Measurements from ENCODE around the gene FCHSD2. TPM values are rescaled to one million over a fixed set of nuclear protein-coding genes. Genes with fewer than 3 reads are reported as not detected.

The FCHSD2 gene
- polyA plus RNA-seq, 4 donors = 2.0 to 25.1 (median 7.9) TPM

DNA sequence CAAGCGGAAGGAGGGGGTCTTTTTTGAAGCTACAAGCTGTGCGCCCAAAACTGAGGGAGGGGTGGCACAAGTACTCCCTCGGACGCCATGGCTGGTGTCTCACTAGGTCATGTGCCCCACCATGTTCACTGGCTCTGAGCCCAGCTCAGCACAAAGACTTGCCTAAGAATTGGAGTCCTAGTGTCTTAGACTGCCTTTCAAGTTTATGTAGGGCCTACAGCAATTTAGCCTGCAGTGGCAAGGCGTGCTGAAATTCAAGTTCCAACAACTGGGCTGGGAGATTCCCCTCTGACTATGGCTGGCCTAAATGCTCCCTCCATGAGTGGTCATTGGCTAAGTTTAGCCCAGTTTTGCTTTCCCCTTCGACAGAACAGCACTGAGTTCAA lies 27.3 kb downstream of the FCHSD2 start:
- WGBS, 3 donors = 95 to 99% (median 97%) methylated on average over 6 of the region's 6 CpGs

DNA sequence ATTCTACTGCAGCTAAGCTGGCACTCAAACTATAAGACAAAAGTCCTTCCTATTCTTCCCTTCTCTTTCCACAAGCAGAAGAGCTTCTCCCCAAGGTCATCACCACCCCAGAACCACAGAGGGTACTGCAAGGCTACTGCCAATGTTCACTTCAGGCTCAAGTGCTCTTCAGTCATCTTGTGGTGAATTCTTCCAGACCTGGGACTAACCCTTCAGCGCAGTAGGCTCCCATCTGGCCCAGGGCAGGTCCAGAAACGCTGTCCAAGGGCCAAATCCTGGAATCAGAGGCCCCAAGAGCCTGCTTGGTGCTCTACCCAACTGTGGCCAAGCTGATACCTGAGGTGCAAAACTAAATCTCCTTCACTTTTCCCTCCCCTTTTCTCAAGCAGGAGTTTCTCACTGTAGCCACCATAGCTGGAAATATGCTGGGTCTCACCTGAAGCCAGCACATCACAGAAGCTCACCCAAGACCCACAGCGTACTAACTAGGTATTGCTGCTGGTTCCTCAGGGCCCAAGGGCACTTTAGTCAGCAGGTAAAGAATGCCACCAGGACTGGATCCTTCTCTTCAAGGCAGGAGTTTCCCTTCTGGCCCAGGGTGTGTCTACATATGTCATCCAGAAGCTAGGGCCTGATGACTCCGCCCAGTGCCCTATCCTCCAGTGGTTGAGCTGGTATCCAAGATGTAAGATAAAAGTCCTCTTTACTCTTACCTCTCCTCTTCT lies 27.8 kb downstream of the FCHSD2 start:
- H3K27ac ChIP-seq (ENCODE audit: low read depth in 1 of 3, low read length in 2 of 3) = no peak overlapping the region
- H3K9me3 ChIP-seq (ENCODE audit: control insufficient read depth in 2 of 2, insufficient read depth in 1 of 2, low read depth in 1 of 2, low read length in 1 of 2) = peaks cover 0 to 18% of the 10 kb centered on the region in 2 donors
- H3K27me3 ChIP-seq (ENCODE audit: control insufficient read depth in 3 of 3, insufficient read depth in 3 of 3, low read length in 3 of 3) = no peaks in the 10 kb centered on the region
- DNase-seq (no peak), FAIRE-seq (no peak)
- H3K4me3 ChIP-seq (ENCODE audit: low read depth in 1 of 3, low read length in 3 of 3) = no peak overlapping the region
- WGBS, 3 donors = 84 to 99% (median 93%) methylated on average over 4 of the region's 4 CpGs
- H3K36me3 ChIP-seq (ENCODE audit: control insufficient read depth in 3 of 3, insufficient read depth in 2 of 3, low read depth in 1 of 3, low read length in 3 of 3) = peaks cover 0 to 28% (median 0%) of the 10 kb centered on the region in 3 donors
- no peaks in the 10 kb centered on the region for H3K4me1 ChIP-seq (ENCODE audit: control insufficient read depth in 3 of 3, insufficient read depth in 2 of 3, low read depth in 1 of 3, low read length in 2 of 3)

More for the DNA sequence above, 27.3 kb downstream of the FCHSD2 start:
- DNase-seq (no peak), FAIRE-seq (no peak)
- no peak overlapping the region for H3K4me3 ChIP-seq (ENCODE audit: low read depth in 1 of 3, low read length in 3 of 3)
- H3K9me3 ChIP-seq (ENCODE audit: control insufficient read depth in 2 of 2, insufficient read depth in 1 of 2, low read depth in 1 of 2, low read length in 1 of 2) = peaks cover 0 to 16% of the 10 kb centered on the region in 2 donors
- peaks cover 0 to 28% (median 0%) of the 10 kb centered on the region in 3 donors for H3K36me3 ChIP-seq (ENCODE audit: control insufficient read depth in 3 of 3, insufficient read depth in 2 of 3, low read depth in 1 of 3, low read length in 3 of 3)
- H3K27ac ChIP-seq (ENCODE audit: low read depth in 1 of 3, low read length in 2 of 3) = no peak overlapping the region
- H3K27me3 ChIP-seq (ENCODE audit: control insufficient read depth in 3 of 3, insufficient read depth in 3 of 3, low read length in 3 of 3) = no peaks in the 10 kb centered on the region
- no peaks in the 10 kb centered on the region for H3K4me1 ChIP-seq (ENCODE audit: control insufficient read depth in 3 of 3, insufficient read depth in 2 of 3, low read depth in 1 of 3, low read length in 2 of 3)

DNA sequence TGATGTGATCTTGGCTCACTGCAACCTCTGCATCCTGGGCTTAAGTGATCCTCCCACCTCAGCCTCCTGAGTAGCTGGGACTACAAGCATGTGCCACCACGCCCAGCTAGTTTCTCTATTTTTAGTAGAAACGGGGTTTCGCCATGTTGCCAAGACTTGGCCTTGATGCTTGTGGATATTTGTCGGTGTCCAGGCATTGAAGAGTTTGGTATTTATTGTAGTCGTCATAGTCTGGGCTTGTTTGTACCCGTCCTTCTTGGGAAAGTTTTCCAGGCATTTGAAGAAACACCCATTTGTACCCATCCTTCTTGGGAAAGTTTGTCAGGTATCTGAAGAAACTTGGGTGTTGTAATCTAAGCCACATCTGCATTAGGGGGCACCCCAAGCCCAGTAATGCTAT lies 28.7 kb downstream of the FCHSD2 start:
- Histone ChIP-seq H3K27ac (ENCODE audit: low read depth in 1 of 3, low read length in 2 of 3) (no peak overlapping the region), H3K36me3 (ENCODE audit: control insufficient read depth in 3 of 3, insufficient read depth in 2 of 3, low read depth in 1 of 3, low read length in 3 of 3) (peaks cover 0 to 26% (median 0%) of the 10 kb centered on the region in 3 donors), H3K27me3 (ENCODE audit: control insufficient read depth in 3 of 3, insufficient read depth in 3 of 3, low read length in 3 of 3) (no peaks in the 10 kb centered on the region), H3K4me3 (ENCODE audit: low read depth in 1 of 3, low read length in 3 of 3) (no peak overlapping the region), H3K4me1 (ENCODE audit: control insufficient read depth in 3 of 3, insufficient read depth in 2 of 3, low read depth in 1 of 3, low read length in 2 of 3) (no peaks in the 10 kb centered on the region), H3K9me3 (ENCODE audit: control insufficient read depth in 2 of 2, insufficient read depth in 1 of 2, low read depth in 1 of 2, low read length in 1 of 2) (peaks cover 0 to 18% of the 10 kb centered on the region in 2 donors)
- FAIRE-seq (no peak), DNase-seq (no peak)
- 96 to 99% (median 97%) methylated on average over 6 of the region's 6 CpGs for WGBS, 3 donors

DNA sequence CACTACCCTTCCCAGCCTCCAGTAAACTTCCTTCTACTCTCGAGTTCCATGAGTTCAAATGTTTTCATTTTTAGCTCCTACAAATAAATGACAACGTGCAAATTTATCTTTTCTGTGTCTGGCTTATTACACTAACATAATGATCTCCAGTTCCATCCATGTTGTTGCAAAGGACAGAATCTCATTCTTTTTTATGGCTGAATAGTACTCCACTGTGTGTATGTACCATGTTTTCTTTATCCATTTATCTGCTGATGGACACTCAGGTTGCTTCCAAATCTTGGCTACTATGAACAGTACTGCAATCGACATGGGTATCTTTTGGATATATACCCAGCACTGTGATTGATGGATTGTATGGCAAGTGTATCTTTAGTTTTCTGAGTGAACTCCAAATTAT lies 34.5 kb downstream of the FCHSD2 start:
- Histone ChIP-seq H3K4me3 (ENCODE audit: low read depth in 1 of 3, low read length in 3 of 3) (no peak overlapping the region), H3K36me3 (ENCODE audit: control insufficient read depth in 3 of 3, insufficient read depth in 2 of 3, low read depth in 1 of 3, low read length in 3 of 3) (peaks cover 0 to 5% (median 0%) of the 10 kb centered on the region in 3 donors), H3K9me3 (ENCODE audit: control insufficient read depth in 2 of 2, insufficient read depth in 1 of 2, low read depth in 1 of 2, low read length in 1 of 2) (peaks cover 0 to 5% of the 10 kb centered on the region in 2 donors), H3K4me1 (ENCODE audit: control insufficient read depth in 3 of 3, insufficient read depth in 2 of 3, low read depth in 1 of 3, low read length in 2 of 3) (no peaks in the 10 kb centered on the region), H3K27me3 (ENCODE audit: control insufficient read depth in 3 of 3, insufficient read depth in 3 of 3, low read length in 3 of 3) (no peaks in the 10 kb centered on the region), H3K27ac (ENCODE audit: low read depth in 1 of 3, low read length in 2 of 3) (no peak overlapping the region)
- DNase-seq (no peak), FAIRE-seq (no peak)
- 96% methylated on average over 3 of the region's 3 CpGs for WGBS, 3 donors

DNA sequence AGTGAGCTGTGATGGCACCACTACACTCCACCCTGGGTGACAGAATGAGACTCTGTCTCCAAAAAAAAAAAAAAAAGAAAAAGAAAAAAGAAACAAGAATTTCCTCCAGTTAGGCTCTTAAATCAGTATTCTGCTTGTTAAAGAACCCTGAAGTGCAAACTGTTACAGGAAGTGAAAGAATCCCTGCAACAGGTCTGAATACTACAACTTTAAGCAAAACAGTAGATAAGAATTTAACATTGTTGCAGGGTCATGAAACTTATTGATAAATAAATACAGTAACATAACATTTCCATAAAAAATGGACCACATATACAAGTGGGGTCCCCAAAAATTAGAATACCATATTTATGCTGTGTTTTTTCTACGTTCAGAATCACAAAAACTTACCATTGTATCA lies 35.8 kb downstream of the FCHSD2 start:
- Histone ChIP-seq H3K4me3 (ENCODE audit: low read depth in 1 of 3, low read length in 3 of 3) (no peak overlapping the region), H3K27me3 (ENCODE audit: control insufficient read depth in 3 of 3, insufficient read depth in 3 of 3, low read length in 3 of 3) (no peaks in the 10 kb centered on the region), H3K4me1 (ENCODE audit: control insufficient read depth in 3 of 3, insufficient read depth in 2 of 3, low read depth in 1 of 3, low read length in 2 of 3) (no peaks in the 10 kb centered on the region), H3K9me3 (ENCODE audit: control insufficient read depth in 2 of 2, insufficient read depth in 1 of 2, low read depth in 1 of 2, low read length in 1 of 2) (peaks cover 0 to 7% of the 10 kb centered on the region in 2 donors), H3K27ac (ENCODE audit: low read depth in 1 of 3, low read length in 2 of 3) (no peak overlapping the region), H3K36me3 (ENCODE audit: control insufficient read depth in 3 of 3, insufficient read depth in 2 of 3, low read depth in 1 of 3, low read length in 3 of 3) (peaks cover 0 to 5% (median 0%) of the 10 kb centered on the region in 3 donors)
- DNase-seq = no peak
- WGBS, 3 donors = 98 to 100% (median 99%) methylated on average over 1 of the region's 1 CpG
- FAIRE-seq = no peak

DNA sequence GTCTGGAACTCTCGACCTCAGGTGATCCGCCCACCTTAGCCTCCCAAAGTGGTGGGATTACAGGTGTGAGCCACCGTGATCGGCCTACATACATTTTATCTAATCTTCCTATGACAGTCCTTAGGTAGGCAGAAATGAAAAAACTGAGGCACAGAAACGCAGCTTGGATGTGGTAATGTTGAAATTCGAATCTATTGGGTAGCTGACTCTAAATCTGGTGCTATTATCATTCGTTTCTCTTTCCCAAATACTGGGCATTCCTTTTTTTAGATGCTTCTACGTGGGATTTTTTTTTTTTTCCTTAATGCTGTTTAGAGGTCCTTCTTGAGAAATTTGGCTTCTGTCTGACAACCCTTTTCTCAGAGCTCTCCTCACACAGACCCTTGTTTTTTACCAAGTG lies 41.5 kb downstream of the FCHSD2 start:
- no peak overlapping the region for H3K4me3 ChIP-seq (ENCODE audit: low read depth in 1 of 3, low read length in 3 of 3)
- FAIRE-seq = no peak
- WGBS, 3 donors = 92 to 95% (median 95%) methylated on average over 8 of the region's 8 CpGs
- H3K36me3 ChIP-seq (ENCODE audit: control insufficient read depth in 3 of 3, insufficient read depth in 2 of 3, low read depth in 1 of 3, low read length in 3 of 3) = peaks cover 0 to 7% (median 3%) of the 10 kb centered on the region in 3 donors
- H3K4me1 ChIP-seq (ENCODE audit: control insufficient read depth in 3 of 3, insufficient read depth in 2 of 3, low read depth in 1 of 3, low read length in 2 of 3) = no peaks in the 10 kb centered on the region
- H3K9me3 ChIP-seq (ENCODE audit: control insufficient read depth in 2 of 2, insufficient read depth in 1 of 2, low read depth in 1 of 2, low read length in 1 of 2) = peaks cover 0 to 3% of the 10 kb centered on the region in 2 donors
- H3K27ac ChIP-seq (ENCODE audit: low read depth in 1 of 3, low read length in 2 of 3) = no peak overlapping the region
- DNase-seq = no peak
- H3K27me3 ChIP-seq (ENCODE audit: control insufficient read depth in 3 of 3, insufficient read depth in 3 of 3, low read length in 3 of 3) = no peaks in the 10 kb centered on the region

DNA sequence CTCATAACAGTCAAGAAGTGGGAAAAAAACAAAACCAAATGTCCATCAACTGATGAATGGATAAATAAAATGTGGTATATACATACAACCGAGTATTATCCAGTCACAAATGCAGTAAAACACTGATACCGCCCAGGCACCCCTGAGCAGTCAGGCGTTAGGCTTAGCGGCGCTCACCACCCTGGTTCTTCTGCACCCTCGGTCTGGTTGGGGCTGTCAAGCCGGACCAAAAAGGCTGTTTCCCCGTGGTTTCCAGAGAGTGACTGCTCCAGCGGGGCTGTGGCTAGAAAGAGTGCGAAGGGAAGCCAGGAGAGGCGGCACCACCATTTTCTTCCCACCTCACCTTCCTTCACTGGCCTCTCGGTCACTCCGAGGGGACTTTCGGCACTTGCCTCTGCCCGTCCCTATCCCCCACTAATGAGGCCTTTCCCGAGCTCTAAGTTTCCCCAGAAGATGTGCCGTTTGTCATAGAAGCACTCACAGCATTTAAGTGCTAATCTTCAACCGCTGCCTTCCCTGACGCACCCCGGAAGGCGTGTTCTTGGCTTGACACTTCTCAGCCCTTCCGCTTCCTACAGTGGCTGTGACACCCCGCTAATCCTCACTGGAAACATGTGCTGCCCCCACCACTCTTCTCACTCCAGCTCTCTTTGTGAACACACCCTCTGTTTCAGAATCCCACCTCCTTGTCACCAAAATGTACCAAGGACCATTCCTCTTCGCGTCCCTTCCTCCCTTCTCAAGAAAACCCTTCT lies 42.4 kb downstream of the FCHSD2 start:
- no peaks in the 10 kb centered on the region for H3K4me1 ChIP-seq (ENCODE audit: control insufficient read depth in 3 of 3, insufficient read depth in 2 of 3, low read depth in 1 of 3, low read length in 2 of 3)
- H3K9me3 ChIP-seq (ENCODE audit: control insufficient read depth in 2 of 2, insufficient read depth in 1 of 2, low read depth in 1 of 2, low read length in 1 of 2) = peaks cover 0 to 3% of the 10 kb centered on the region in 2 donors
- no peak overlapping the region for H3K27ac ChIP-seq (ENCODE audit: low read depth in 1 of 3, low read length in 2 of 3)
- no peak for DNase-seq
- 94 to 96% (median 95%) methylated on average over 25 of the region's 25 CpGs for WGBS, 3 donors
- no peak for FAIRE-seq
- peaks cover 0 to 7% (median 3%) of the 10 kb centered on the region in 3 donors for H3K36me3 ChIP-seq (ENCODE audit: control insufficient read depth in 3 of 3, insufficient read depth in 2 of 3, low read depth in 1 of 3, low read length in 3 of 3)
- no peak overlapping the region for H3K4me3 ChIP-seq (ENCODE audit: low read depth in 1 of 3, low read length in 3 of 3)
- no peaks in the 10 kb centered on the region for H3K27me3 ChIP-seq (ENCODE audit: control insufficient read depth in 3 of 3, insufficient read depth in 3 of 3, low read length in 3 of 3)

DNA sequence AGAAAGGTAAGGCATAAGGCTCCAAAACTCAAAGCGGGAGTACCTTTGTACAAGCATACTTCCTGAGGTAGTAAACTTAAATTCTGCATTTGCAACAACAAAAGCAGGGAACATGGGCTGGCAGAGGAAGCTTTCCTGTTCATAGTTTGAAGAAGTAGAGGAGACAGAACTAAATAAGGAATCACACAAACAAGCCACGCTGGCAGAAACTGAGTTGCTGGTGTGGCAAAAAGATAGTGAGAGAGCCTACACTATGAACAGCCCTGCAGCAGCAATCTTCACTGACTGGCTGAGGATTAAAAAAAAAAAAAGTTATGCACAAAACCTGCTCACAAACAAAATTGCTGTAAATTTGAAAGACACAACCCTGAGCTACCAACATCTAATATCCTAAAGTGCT lies 46.5 kb downstream of the FCHSD2 start:
- Histone ChIP-seq H3K36me3 (ENCODE audit: control insufficient read depth in 3 of 3, insufficient read depth in 2 of 3, low read depth in 1 of 3, low read length in 3 of 3) (peaks cover 0 to 8% (median 3%) of the 10 kb centered on the region in 3 donors), H3K27ac (ENCODE audit: low read depth in 1 of 3, low read length in 2 of 3) (no peak overlapping the region), H3K9me3 (ENCODE audit: control insufficient read depth in 2 of 2, insufficient read depth in 1 of 2, low read depth in 1 of 2, low read length in 1 of 2) (no peaks in the 10 kb centered on the region), H3K27me3 (ENCODE audit: control insufficient read depth in 3 of 3, insufficient read depth in 3 of 3, low read length in 3 of 3) (no peaks in the 10 kb centered on the region), H3K4me3 (ENCODE audit: low read depth in 1 of 3, low read length in 3 of 3) (no peak overlapping the region), H3K4me1 (ENCODE audit: control insufficient read depth in 3 of 3, insufficient read depth in 2 of 3, low read depth in 1 of 3, low read length in 2 of 3) (no peaks in the 10 kb centered on the region)
- WGBS, 3 donors = 72 to 87% (median 85%) methylated on average over 2 of the region's 2 CpGs
- FAIRE-seq (no peak), DNase-seq (no peak)
